Prostate gland (tissue), 2 donors: ENCODE results near the gene FGF1. TPM values are rescaled to one million over a fixed set of nuclear protein-coding genes. Genes with fewer than 3 reads are reported as not detected.

Experiments used
- DNase-seq: peaks from one replicate; pipeline ENCODE4 v3.0.0-alpha.2; 2019; ENCODE audit warnings: low spot score
- H3K27ac ChIP-seq, 2 donors: fragments of 200-600 bp; sonication (generic); 2 replicates each; pipeline ENCODE4 v1.5.1; 2017 to 2019
- H3K27me3 ChIP-seq: fragments of 200-600 bp; sonication (generic); replicated peaks from 2 replicates; pipeline ENCODE4 v1.5.1; 2019; ENCODE audit not compliant: insufficient read depth
- H3K36me3 ChIP-seq, 2 donors: fragments of 200-600 bp; sonication (generic); 1 replicate in 1 of 2; 2 replicates in 1 of 2; pipeline versions ENCODE4 v1.5.1 to v1.8.1; 2017 to 2019
- H3K4me1 ChIP-seq: fragments of 200-600 bp; sonication (generic); replicated peaks from 2 replicates; pipeline ENCODE4 v1.5.1; 2019
- H3K4me3 ChIP-seq, 2 donors: fragments of 200-600 bp; sonication (generic); 2 replicates each; pipeline ENCODE4 v1.5.1; 2017 to 2019
- H3K9me3 ChIP-seq: fragments of 200-600 bp; sonication (generic); 2 replicates; pipeline ENCODE4 v1.5.1; 2017
- CTCF ChIP-seq, 4 experiments: fragments of 200-600 bp in 2 of 4; fragments of 450-650 bp in 2 of 4; sonication (generic) in 2 of 4; IDR thresholded peaks; 1 replicate in 3 of 4; 2 replicates in 1 of 4; pipeline ENCODE4 v1.5.1; 2016 to 2019; ENCODE audit warnings: antibody characterized with exemption in 4 of 4, mild to moderate bottlenecking in 2 of 4, moderate library complexity in 2 of 4
- POLR2A ChIP-seq: fragments of 450-650 bp; IDR thresholded peaks from one replicate; pipeline ENCODE4 v1.6.1; 2016; ENCODE audit warnings: antibody characterized with exemption, mild to moderate bottlenecking
- POLR2AphosphoS5 ChIP-seq: sonication (generic); formaldehyde crosslinking; IDR thresholded peaks from one replicate; pipeline ENCODE4 v1.6.1; 2017; ENCODE audit warnings: antibody characterized with exemption
- WGBS: methylation state at CpG from one replicate; pipeline ENCODE4 v1.1.5; 2018; 5-methylcytosine and 5-hydroxymethylcytosine counted together
- intact Hi-C: fragments of 100-400 bp; cut with DNase I; formaldehyde crosslinking; loops from one replicate; pipeline ENCODE4 v1.14.2; 2022
- total RNA-seq, 2 donors: library from RNA; depleted of rRNA; stranded (reverse); fragments of >200 nt; gene quantifications; one replicate each; pipeline ENCODE4 v1.1.0, GENCODE V29; 2016

The FGF1 gene
- total RNA-seq, 2 donors from 2014 or later: 2.0 to 9.4 TPM

- intact Hi-C loops: no loop called here
- DNase-seq: no peak
- Histone ChIP-seq H3K4me1 (no peaks in the 10 kb centered on the region), H3K4me3 (no peak overlapping the region), H3K36me3 (no peaks in the 10 kb centered on the region), H3K27me3 (no peaks in the 10 kb centered on the region), H3K27ac (no peak overlapping the region), H3K9me3 (no peaks in the 10 kb centered on the region)
- no peak for TF ChIP-seq CTCF (IDR thresholded peaks at IDR 0.05)
- 73% methylated on average over 8 of the region's 8 CpGs for WGBS
These were observed 51.5 kb downstream of the FGF1 start for GRCh38 chr5:142634216-142635011.

DNA sequence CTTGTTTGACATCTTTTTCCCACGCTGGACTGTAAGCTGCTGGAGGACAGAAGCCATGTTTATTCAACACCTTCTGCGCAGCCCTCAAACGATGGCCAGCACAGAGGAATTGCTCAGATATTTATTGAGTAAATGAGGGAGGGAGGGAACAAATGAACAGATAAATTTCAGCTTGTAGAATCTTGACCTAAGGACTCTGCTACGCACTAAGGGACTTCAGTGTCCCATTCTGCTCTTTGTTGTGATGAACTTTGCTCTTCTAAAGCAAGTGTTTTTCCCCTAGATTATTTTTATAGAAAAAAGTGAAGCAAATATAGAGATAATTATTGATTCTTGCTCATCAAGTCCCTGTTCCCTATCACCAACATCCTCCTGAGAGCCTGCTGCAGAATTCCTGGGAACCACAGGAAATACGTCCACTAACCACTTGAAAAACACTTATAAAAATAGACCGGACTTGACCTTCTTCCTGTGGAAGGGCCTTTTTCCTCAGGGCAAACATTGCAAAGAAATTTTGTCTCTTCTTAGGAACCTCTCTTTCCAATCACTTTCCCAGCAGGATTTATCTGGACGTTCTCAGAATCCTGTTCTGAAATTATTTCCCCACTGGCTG, 54.9 kb downstream of the FGF1 start:
- no peaks in the 10 kb centered on the region for H3K9me3 ChIP-seq
- no peak for DNase-seq
- no peaks in the 10 kb centered on the region for H3K4me1 ChIP-seq
- H3K36me3 ChIP-seq: no peaks in the 10 kb centered on the region
- no peaks in the 10 kb centered on the region for H3K27me3 ChIP-seq
- WGBS: 87% methylated on average over 7 of the region's 7 CpGs
- intact Hi-C loops: no loop called here
- no peak overlapping the region for H3K27ac ChIP-seq
- TF ChIP-seq CTCF (IDR thresholded peaks at IDR 0.05) (no peak), POLR2AphosphoS5 (no peak), POLR2A (no peak)
- no peak overlapping the region for H3K4me3 ChIP-seq

GRCh38 chr5:142627383-142628217, 58.3 kb downstream of the FGF1 start:
- TF ChIP-seq POLR2A (no peak), POLR2AphosphoS5 (no peak), CTCF (IDR thresholded peaks at IDR 0.05) (no peak)
- Histone ChIP-seq H3K4me1 (no peaks in the 10 kb centered on the region), H3K4me3 (no peak overlapping the region), H3K27me3 (no peaks in the 10 kb centered on the region), H3K9me3 (no peaks in the 10 kb centered on the region), H3K36me3 (no peaks in the 10 kb centered on the region), H3K27ac (no peak overlapping the region)
- 84% methylated on average over 5 of the region's 5 CpGs for WGBS
- intact Hi-C loops: no loop called here
- no peak for DNase-seq

DNA sequence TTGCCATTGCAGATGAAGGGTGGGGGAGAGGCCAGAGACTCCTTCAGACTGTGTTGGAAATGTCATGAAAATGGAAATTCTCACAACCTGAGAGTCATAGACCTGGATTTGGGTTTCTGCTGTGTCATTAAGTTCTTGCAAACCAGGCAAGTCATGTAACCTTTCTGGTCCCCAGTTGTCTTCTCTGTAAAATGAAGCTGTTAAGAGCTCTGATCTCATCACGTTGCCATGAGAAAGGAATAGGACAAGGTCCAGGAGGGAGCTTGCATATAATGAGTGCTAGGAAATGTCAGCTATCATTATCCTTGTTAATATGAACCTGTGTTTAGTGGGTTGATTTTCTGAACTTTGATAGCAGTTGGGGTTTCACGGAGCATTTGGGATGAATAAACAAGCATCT, 59.1 kb downstream of the FGF1 start:
- Histone ChIP-seq H3K27ac (no peak overlapping the region), H3K9me3 (no peaks in the 10 kb centered on the region), H3K4me1 (no peaks in the 10 kb centered on the region), H3K27me3 (no peaks in the 10 kb centered on the region), H3K36me3 (no peaks in the 10 kb centered on the region), H3K4me3 (no peak overlapping the region)
- TF ChIP-seq POLR2AphosphoS5: no peak
- TF ChIP-seq CTCF (IDR thresholded peaks at IDR 0.05): no peak
- no peak for TF ChIP-seq POLR2A
- no peak for DNase-seq
- WGBS: 78% methylated on average over 2 of the region's 2 CpGs
- intact Hi-C loops: no loop called here
